ENCODE data around the gene CAND2. TPM values are rescaled to one million over a fixed set of nuclear protein-coding genes. Genes with fewer than 3 reads are reported as not detected.
A peak's percentile ranks its signal among the peaks of the same experiment; 100 is the strongest.

The CAND2 gene
- total RNA-seq (10 to 100 TPM; 23.5 to 24.4 TPM), polyA plus RNA-seq (1 to 10 TPM; 2.6 to 5.5 TPM)
- long read RNA-seq, donor 1, full-length matches to known transcripts: 1 of 43 reads
- long read RNA-seq, donor 1, partial matches to known transcripts: 36 of 43 reads
- long read RNA-seq, donor 1, other reads (novel, unspliced or antisense): 6 of 43 reads
- long read RNA-seq, donor 2, full-length matches to known transcripts: 3 of 13 reads
- long read RNA-seq, donor 2, partial matches to known transcripts: 6 of 13 reads
- long read RNA-seq, donor 2, other reads (novel, unspliced or antisense): 4 of 13 reads

DNA sequence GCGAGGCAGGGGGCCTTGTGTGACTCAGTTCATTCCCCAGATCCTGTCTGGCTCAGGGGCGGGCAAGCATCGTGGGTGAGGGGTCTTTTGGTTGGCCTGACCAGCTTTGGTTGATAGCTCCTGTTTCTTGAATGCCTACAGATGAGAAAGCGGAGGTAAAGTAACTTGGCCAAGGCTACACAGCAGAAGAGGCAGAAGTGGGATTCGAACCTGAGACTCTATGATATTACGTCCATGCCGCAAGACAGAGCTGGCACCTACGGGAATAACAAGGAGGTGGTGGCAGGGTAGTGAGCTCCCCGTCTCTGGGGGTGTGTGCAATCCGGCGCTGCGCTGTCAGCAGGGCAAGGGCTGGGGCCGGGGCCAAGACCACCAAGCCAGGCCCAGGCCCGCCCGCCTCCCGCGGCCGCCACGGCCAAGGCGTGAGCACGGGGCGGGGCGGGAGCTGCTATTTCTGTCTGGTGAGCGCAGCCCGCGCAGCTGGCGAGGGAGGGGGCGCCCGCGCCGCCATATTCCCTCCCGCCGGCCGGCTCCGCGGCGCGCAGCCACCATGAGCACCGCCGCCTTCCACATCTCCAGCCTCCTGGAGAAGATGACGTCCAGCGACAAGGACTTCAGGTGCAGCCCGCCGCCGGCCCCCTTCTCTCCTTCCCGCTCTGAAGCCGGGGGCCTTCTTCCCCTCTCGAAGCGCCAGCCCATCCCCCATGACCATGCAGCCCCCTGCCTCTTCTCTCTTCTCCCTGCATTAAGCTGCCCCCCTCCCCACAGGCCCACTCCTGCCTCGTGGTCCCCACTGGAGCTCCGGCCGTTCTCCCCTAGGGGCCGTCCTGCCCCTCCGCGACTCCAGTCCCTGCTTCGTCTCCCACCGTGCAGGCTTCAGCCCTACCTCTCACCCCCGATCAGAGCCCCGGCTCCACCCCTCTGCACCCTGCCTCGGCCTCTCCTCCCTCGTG, at the start of gene CAND2:
CAND2 (plus strand) TSS at position 510 of the 953 bp plus-strand sequence; CDS start at position 551, 41 bp downstream.
- H3K9me3 ChIP-seq (ENCODE audit: control insufficient read depth, low read length): no peaks in the 10 kb centered on the region
- peak within 1 kb of the TSS; percentile 46 to 70 for H3K4me3 ChIP-seq (ENCODE audit: low read length in 2 of 2)
- H3K36me3 ChIP-seq (ENCODE audit: control insufficient read depth in 1 of 2, insufficient read depth in 2 of 2, low read length in 1 of 2): no peaks in the 10 kb centered on the region
- H3K27ac ChIP-seq (ENCODE audit: low read depth in 1 of 2, low read length in 2 of 2): peak within 1 kb of the TSS; percentile 82 to 91
- ATAC-seq (ENCODE audit: low FRiP score): peak; percentile 91
- no peaks in the 10 kb centered on the region for H3K4me1 ChIP-seq (ENCODE audit: control insufficient read depth in 1 of 2, insufficient read depth in 2 of 2, low read length in 2 of 2)
- DNase-seq: peak; percentile 82 to 92
- intact Hi-C loops (cut with DNase I): no loop called here
- 5 to 8% methylated on average over 36 to 61 of the region's 61 CpGs for WGBS, 2 donors
- no peaks in the 10 kb centered on the region for H3K27me3 ChIP-seq (ENCODE audit: control insufficient read depth in 1 of 2, insufficient read depth in 2 of 2, low read length in 1 of 2)

DNA sequence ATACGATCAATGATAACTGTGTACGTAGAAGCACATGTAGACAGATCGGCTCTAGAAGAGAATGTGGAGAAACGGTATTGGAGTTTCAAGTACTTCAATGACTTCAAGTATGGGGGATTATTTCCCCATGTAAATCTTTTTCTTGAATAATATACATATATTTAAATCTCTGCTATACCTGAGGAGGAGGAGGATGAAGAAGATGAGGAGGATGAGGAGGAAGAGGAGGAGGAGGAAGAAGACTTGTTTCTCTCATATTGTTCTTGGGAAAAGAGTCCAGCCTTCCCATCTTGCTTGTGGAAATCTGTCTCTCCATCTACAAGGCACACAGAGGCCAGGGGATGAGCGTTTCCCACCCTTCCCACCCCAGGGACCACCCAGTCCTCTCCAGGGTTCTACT, 48.0 kb upstream of the CAND2 start:
- DNase-seq (peak in 1 of 2 donors; percentile 7), ATAC-seq (ENCODE audit: low FRiP score) (no peak)
- H3K4me1 ChIP-seq (ENCODE audit: control insufficient read depth in 1 of 2, insufficient read depth in 2 of 2, low read length in 2 of 2): no peaks in the 10 kb centered on the region
- no peaks in the 10 kb centered on the region for H3K9me3 ChIP-seq (ENCODE audit: control insufficient read depth, low read length)
- H3K36me3 ChIP-seq (ENCODE audit: control insufficient read depth in 1 of 2, insufficient read depth in 2 of 2, low read length in 1 of 2): no peaks in the 10 kb centered on the region
- H3K27me3 ChIP-seq (ENCODE audit: control insufficient read depth in 1 of 2, insufficient read depth in 2 of 2, low read length in 1 of 2): no peaks in the 10 kb centered on the region
- no peak overlapping the region for H3K4me3 ChIP-seq (ENCODE audit: low read length in 2 of 2)
- WGBS, 2 donors: 93 to 95% methylated on average over 5 of the region's 5 CpGs
- H3K27ac ChIP-seq (ENCODE audit: low read depth in 1 of 2, low read length in 2 of 2): no peak overlapping the region
- intact Hi-C loops (cut with DNase I): no loop called here

DNA sequence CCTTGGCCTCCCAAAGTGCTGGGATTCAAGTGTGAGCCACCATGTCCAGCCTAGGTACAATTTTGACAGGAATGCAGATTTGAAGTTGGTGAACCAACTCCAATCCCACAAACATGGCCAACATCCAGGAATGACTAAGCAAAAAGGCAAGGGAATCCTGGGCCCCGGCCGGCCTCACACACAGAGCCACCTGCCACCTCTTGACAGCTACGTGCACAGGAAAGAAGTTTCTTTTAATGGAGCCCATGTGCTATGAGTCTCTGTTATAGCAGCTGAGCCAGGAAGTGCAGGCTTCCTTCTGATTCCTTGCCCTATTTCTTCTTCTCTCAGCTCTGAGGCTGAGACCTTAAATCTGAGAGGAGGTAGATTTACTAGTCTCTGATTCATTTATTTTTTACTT, 46.3 kb upstream of the CAND2 start:
- H3K36me3 ChIP-seq (ENCODE audit: control insufficient read depth in 1 of 2, insufficient read depth in 2 of 2, low read length in 1 of 2): no peaks in the 10 kb centered on the region
- ATAC-seq (ENCODE audit: low FRiP score) (peak; percentile 31), DNase-seq (peak in 1 of 2 donors; percentile 51)
- H3K27ac ChIP-seq (ENCODE audit: low read depth in 1 of 2, low read length in 2 of 2): no peak overlapping the region
- H3K4me1 ChIP-seq (ENCODE audit: control insufficient read depth in 1 of 2, insufficient read depth in 2 of 2, low read length in 2 of 2): no peaks in the 10 kb centered on the region
- WGBS, 2 donors: 5 to 7% methylated on average over 3 of the region's 3 CpGs
- H3K9me3 ChIP-seq (ENCODE audit: control insufficient read depth, low read length): no peaks in the 10 kb centered on the region
- intact Hi-C loops (cut with DNase I): no loop called here
- no peaks in the 10 kb centered on the region for H3K27me3 ChIP-seq (ENCODE audit: control insufficient read depth in 1 of 2, insufficient read depth in 2 of 2, low read length in 1 of 2)
- no peak overlapping the region for H3K4me3 ChIP-seq (ENCODE audit: low read length in 2 of 2)

DNA sequence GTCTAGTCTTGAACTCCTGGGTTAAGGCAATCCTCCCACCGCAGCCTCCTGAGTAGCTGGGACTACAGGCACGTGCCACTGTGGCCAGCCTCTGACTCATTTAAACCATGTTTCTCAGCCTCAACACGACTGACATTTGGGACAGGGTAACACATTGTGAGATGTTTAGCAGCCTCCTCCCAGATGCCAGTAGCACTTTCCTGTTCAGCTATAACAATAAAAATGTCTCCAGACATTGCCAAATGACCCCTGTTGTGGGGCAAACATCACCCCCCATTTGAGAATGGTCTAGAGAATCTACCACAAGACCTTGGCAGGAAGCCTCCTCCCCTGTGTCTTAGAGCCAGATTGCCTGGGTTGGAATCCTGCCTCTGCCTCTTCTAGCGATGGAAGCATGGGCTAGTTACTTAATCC, 45.8 kb upstream of the CAND2 start:
- no peaks in the 10 kb centered on the region for H3K9me3 ChIP-seq (ENCODE audit: control insufficient read depth, low read length)
- intact Hi-C loops (cut with DNase I): no loop called here
- no peaks in the 10 kb centered on the region for H3K27me3 ChIP-seq (ENCODE audit: control insufficient read depth in 1 of 2, insufficient read depth in 2 of 2, low read length in 1 of 2)
- DNase-seq: peak in 1 of 2 donors; percentile 76
- WGBS, 2 donors: 40 to 49% methylated on average over 4 of the region's 4 CpGs
- no peak overlapping the region for H3K4me3 ChIP-seq (ENCODE audit: low read length in 2 of 2)
- peak; percentile 39 for ATAC-seq (ENCODE audit: low FRiP score)
- H3K27ac ChIP-seq (ENCODE audit: low read depth in 1 of 2, low read length in 2 of 2): peak overlapping the region in 1 of 2 donors; percentile 52
- H3K36me3 ChIP-seq (ENCODE audit: control insufficient read depth in 1 of 2, insufficient read depth in 2 of 2, low read length in 1 of 2): no peaks in the 10 kb centered on the region
- no peaks in the 10 kb centered on the region for H3K4me1 ChIP-seq (ENCODE audit: control insufficient read depth in 1 of 2, insufficient read depth in 2 of 2, low read length in 2 of 2)

DNA sequence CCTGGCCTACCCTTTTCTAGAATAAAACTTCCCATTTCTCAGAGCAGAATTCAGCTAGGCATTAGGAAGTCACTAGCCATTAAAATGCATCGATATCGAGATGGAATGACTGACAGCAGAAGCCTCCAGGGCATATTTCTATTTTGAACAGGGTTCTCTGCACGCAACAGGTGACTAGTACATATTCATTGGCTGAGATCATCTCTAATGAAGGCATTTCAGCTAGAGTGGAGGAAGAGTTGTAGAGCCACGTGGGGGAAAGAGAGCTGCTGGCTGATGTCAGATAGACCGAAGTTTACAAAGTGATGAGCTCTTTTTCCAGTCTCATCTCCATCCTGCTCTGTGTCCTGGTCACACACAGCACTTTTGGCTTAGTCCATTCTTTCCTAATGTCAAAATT, 44.9 kb upstream of the CAND2 start:
- intact Hi-C loops (cut with DNase I): no loop called here
- ATAC-seq (ENCODE audit: low FRiP score) (no peak), DNase-seq (no peak)
- Histone ChIP-seq H3K27ac (ENCODE audit: low read depth in 1 of 2, low read length in 2 of 2) (no peak overlapping the region), H3K4me3 (ENCODE audit: low read length in 2 of 2) (no peak overlapping the region), H3K36me3 (ENCODE audit: control insufficient read depth in 1 of 2, insufficient read depth in 2 of 2, low read length in 1 of 2) (no peaks in the 10 kb centered on the region), H3K27me3 (ENCODE audit: control insufficient read depth in 1 of 2, insufficient read depth in 2 of 2, low read length in 1 of 2) (no peaks in the 10 kb centered on the region), H3K4me1 (ENCODE audit: control insufficient read depth in 1 of 2, insufficient read depth in 2 of 2, low read length in 2 of 2) (no peaks in the 10 kb centered on the region), H3K9me3 (ENCODE audit: control insufficient read depth, low read length) (no peaks in the 10 kb centered on the region)
- 90 to 91% methylated on average over 5 of the region's 5 CpGs for WGBS, 2 donors

DNA sequence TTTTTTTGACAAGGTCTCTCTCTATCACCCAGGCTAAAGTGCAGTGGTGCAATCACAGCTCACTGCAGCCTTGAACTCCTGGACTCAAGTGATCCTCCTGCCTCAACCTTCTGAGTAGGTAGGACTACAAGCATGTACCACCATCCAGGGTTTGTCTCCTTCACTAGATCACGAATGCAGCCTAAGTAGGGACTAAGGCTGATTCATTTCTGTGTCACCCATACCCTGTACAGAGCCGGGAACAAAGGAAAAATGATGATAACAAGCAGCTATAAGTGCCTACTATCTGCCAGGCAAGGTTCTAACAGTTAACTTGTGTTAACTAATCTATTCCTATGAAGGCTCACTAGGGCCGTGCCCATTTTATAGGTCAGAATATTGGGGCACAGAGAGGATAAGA, 44.4 kb upstream of the CAND2 start:
- intact Hi-C loops (cut with DNase I): no loop called here
- H3K36me3 ChIP-seq (ENCODE audit: control insufficient read depth in 1 of 2, insufficient read depth in 2 of 2, low read length in 1 of 2): no peaks in the 10 kb centered on the region
- ATAC-seq (ENCODE audit: low FRiP score): no peak

DNA sequence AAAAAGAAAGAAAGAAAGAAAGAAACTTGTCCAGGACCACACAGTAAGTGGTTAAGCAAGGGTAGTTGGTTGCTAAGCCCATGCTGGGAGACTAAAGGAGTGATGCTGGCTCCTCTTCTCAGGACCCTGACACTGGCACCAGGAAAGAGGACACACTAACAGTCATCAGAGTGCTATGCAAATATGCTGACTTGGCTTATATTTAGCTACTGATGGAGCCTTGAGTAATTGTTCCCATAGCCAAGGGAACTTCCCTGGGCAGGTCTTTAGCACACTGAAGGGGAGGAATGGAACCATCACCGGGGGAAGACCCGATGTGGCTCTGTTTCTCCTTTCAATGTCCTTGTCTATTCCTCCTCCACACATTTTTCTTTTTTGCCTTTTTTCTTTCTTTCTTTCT, 43.7 kb upstream of the CAND2 start:
- Histone ChIP-seq H3K27me3 (ENCODE audit: control insufficient read depth in 1 of 2, insufficient read depth in 2 of 2, low read length in 1 of 2) (no peaks in the 10 kb centered on the region), H3K4me1 (ENCODE audit: control insufficient read depth in 1 of 2, insufficient read depth in 2 of 2, low read length in 2 of 2) (no peaks in the 10 kb centered on the region), H3K9me3 (ENCODE audit: control insufficient read depth, low read length) (no peaks in the 10 kb centered on the region), H3K4me3 (ENCODE audit: low read length in 2 of 2) (no peak overlapping the region), H3K27ac (ENCODE audit: low read depth in 1 of 2, low read length in 2 of 2) (no peak overlapping the region), H3K36me3 (ENCODE audit: control insufficient read depth in 1 of 2, insufficient read depth in 2 of 2, low read length in 1 of 2) (no peaks in the 10 kb centered on the region)
- 89 to 99% methylated on average over 2 of the region's 2 CpGs for WGBS, 2 donors
- ATAC-seq (ENCODE audit: low FRiP score) (no peak), DNase-seq (peak in 1 of 2 donors; percentile 13)
- intact Hi-C loops (cut with DNase I): no loop called here

More for the DNA sequence above, 44.4 kb upstream of the CAND2 start:
- Histone ChIP-seq H3K27ac (ENCODE audit: low read depth in 1 of 2, low read length in 2 of 2) (no peak overlapping the region), H3K4me1 (ENCODE audit: control insufficient read depth in 1 of 2, insufficient read depth in 2 of 2, low read length in 2 of 2) (no peaks in the 10 kb centered on the region), H3K27me3 (ENCODE audit: control insufficient read depth in 1 of 2, insufficient read depth in 2 of 2, low read length in 1 of 2) (no peaks in the 10 kb centered on the region), H3K4me3 (ENCODE audit: low read length in 2 of 2) (no peak overlapping the region), H3K9me3 (ENCODE audit: control insufficient read depth, low read length) (no peaks in the 10 kb centered on the region)
- DNase-seq: no peak
- WGBS, 2 donors: 59 to 61% methylated on average over 3 of the region's 3 CpGs

DNA sequence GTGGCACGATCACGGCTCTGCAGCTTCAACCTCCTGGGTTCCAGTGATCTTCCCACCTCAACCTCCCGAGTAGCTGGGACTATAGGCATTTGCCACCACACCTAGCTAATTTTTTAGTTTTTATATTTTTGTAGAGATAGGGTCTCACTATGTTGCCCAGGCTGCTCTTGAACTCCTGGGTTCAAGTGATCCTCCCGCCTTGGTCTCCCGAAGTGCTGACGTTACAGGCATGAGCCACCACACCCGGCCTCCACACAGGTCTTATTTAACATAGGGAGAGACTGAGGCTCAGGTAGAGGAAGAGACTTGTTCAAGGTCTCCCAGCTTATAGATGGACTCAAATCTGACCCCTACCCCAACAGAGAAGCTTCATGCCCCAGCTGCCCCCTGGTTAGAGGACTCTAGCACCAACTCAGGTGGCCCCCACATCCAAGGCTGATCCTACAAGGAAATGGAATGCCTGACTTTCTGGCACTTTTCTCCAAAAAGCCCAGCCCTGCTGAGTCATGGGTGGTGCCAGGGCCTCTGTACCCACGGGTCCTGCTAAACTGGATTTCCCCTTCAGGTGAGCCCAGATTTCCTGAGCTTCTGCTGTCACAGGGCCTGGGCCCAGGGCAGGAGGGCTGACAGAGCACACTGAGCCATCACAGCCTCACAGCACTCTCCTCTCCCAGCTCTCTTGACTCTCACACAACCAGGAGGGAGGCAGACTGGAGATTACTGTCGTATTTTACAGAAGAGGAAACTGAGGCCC, 43.0 kb upstream of the CAND2 start:
- WGBS, 2 donors: 89% methylated on average over 9 of the region's 9 CpGs
- Histone ChIP-seq H3K4me1 (ENCODE audit: control insufficient read depth in 1 of 2, insufficient read depth in 2 of 2, low read length in 2 of 2) (no peaks in the 10 kb centered on the region), H3K27me3 (ENCODE audit: control insufficient read depth in 1 of 2, insufficient read depth in 2 of 2, low read length in 1 of 2) (no peaks in the 10 kb centered on the region), H3K36me3 (ENCODE audit: control insufficient read depth in 1 of 2, insufficient read depth in 2 of 2, low read length in 1 of 2) (no peaks in the 10 kb centered on the region), H3K4me3 (ENCODE audit: low read length in 2 of 2) (no peak overlapping the region), H3K9me3 (ENCODE audit: control insufficient read depth, low read length) (no peaks in the 10 kb centered on the region), H3K27ac (ENCODE audit: low read depth in 1 of 2, low read length in 2 of 2) (no peak overlapping the region)
- ATAC-seq (ENCODE audit: low FRiP score) (no peak), DNase-seq (peak in 1 of 2 donors; percentile 26)
- intact Hi-C loops (cut with DNase I): no loop called here

Measured in aorta (tissue), 5 donors.